ENCODE data around the gene AHCYL2.
"Not testable (repeated sequence)": the region's sequence is repeated elsewhere in the genome, so short reads cannot be mapped to it uniquely, and the experiment has no call there.

AHCYL2 gene

GRCh38 chr7:129431911-129432643 lies 207.2 kb downstream of the AHCYL2 start:
- FAIRE-seq (no peak), DNase-seq (ENCODE audit: insufficient read length, low spot score) (no peak)
- TF ChIP-seq POLR2A (IDR thresholded peaks at IDR 0.05; ENCODE audit: low read depth, low read length) = no peak

- DNase-seq (ENCODE audit: insufficient read length, low spot score) (peak; percentile 91), FAIRE-seq (no peak)
- TF ChIP-seq POLR2A (IDR thresholded peaks at IDR 0.05; ENCODE audit: low read depth, low read length) = peak; percentile 84
Measured at GRCh38 chr7:129433847-129434674, 209.2 kb downstream of the AHCYL2 start, which contains the start of gene STRIP2. STRIP2 (plus strand) TSS chr7:129434432; CDS start chr7:129434473, 41 bp downstream.

- FAIRE-seq (no peak), DNase-seq (ENCODE audit: insufficient read length, low spot score) (no peak)
- TF ChIP-seq POLR2A (IDR thresholded peaks at IDR 0.05; ENCODE audit: low read depth, low read length) = no peak
Measured at GRCh38 chr7:129434675-129435318, 210.0 kb downstream of the AHCYL2 start.

- FAIRE-seq (no peak), DNase-seq (ENCODE audit: insufficient read length, low spot score) (no peak)
- TF ChIP-seq POLR2A (IDR thresholded peaks at IDR 0.05; ENCODE audit: low read depth, low read length) = no peak
Measured at GRCh38 chr7:129435414-129435829, 210.6 kb downstream of the AHCYL2 start.

GRCh38 chr7:129436335-129436923 lies 211.6 kb downstream of the AHCYL2 start:
- DNase-seq (ENCODE audit: insufficient read length, low spot score) = no peak
- no peak for FAIRE-seq
- no peak for TF ChIP-seq POLR2A (IDR thresholded peaks at IDR 0.05; ENCODE audit: low read depth, low read length)

GRCh38 chr7:129437190-129437589 lies 212.4 kb downstream of the AHCYL2 start:
- TF ChIP-seq POLR2A (IDR thresholded peaks at IDR 0.05; ENCODE audit: low read depth, low read length) = no peak
- FAIRE-seq (no peak), DNase-seq (ENCODE audit: insufficient read length, low spot score) (no peak)

- FAIRE-seq (no peak), DNase-seq (ENCODE audit: insufficient read length, low spot score) (no peak)
- TF ChIP-seq POLR2A (IDR thresholded peaks at IDR 0.05; ENCODE audit: low read depth, low read length) = no peak
Measured at GRCh38 chr7:129438281-129438838, 213.5 kb downstream of the AHCYL2 start.

- DNase-seq (ENCODE audit: insufficient read length, low spot score) = peak; percentile 26
- no peak for FAIRE-seq
- TF ChIP-seq POLR2A (IDR thresholded peaks at IDR 0.05; ENCODE audit: low read depth, low read length) = no peak
Measured at GRCh38 chr7:129438839-129439651, 214.2 kb downstream of the AHCYL2 start.

GRCh38 chr7:129439963-129440625 lies 215.3 kb downstream of the AHCYL2 start:
- no peak for FAIRE-seq
- no peak for DNase-seq (ENCODE audit: insufficient read length, low spot score)
- TF ChIP-seq POLR2A (IDR thresholded peaks at IDR 0.05; ENCODE audit: low read depth, low read length) = no peak

- no peak for TF ChIP-seq POLR2A (IDR thresholded peaks at IDR 0.05; ENCODE audit: low read depth, low read length)
- no peak for FAIRE-seq
- no peak for DNase-seq (ENCODE audit: insufficient read length, low spot score)
Measured at GRCh38 chr7:129443612-129444011, 218.8 kb downstream of the AHCYL2 start.

GRCh38 chr7:129444776-129445175 lies 219.9 kb downstream of the AHCYL2 start:
- FAIRE-seq; DNase-seq (ENCODE audit: insufficient read length, low spot score): not testable (repeated sequence)

- FAIRE-seq; DNase-seq (ENCODE audit: insufficient read length, low spot score): not testable (repeated sequence)
Measured at GRCh38 chr7:129446925-129447324, 222.1 kb downstream of the AHCYL2 start.

GRCh38 chr7:129447445-129447844 lies 222.6 kb downstream of the AHCYL2 start:
- DNase-seq (ENCODE audit: insufficient read length, low spot score); FAIRE-seq: not testable (repeated sequence)

GRCh38 chr7:129448608-129449007 lies 223.8 kb downstream of the AHCYL2 start:
- DNase-seq (ENCODE audit: insufficient read length, low spot score); FAIRE-seq: not testable (repeated sequence)

Measured in H54 (cell line).